LNCaP clone FGC (cell line): ENCODE data around the gene CGAS.

ENCODE experiments used
- DNase-seq: peaks from one replicate; pipeline ENCODE4 v3.0.0-alpha.2; 2011; ENCODE audit warnings: low read depth
- H3K4me3 ChIP-seq: 2 replicates; pipeline ENCODE4 v1.5.1; 2011; ENCODE audit warnings: mild to moderate bottlenecking, low read depth, low read length, control low read depth
- TF ChIP-seq, protein P1 (sequence below): IDR thresholded peaks from 2 replicates; pipeline ENCODE4 v1.5.1; 2012; ENCODE audit warnings: mild to moderate bottlenecking; ENCODE audit not compliant: control insufficient read depth, insufficient read depth; ENCODE audit errors: extremely low read depth

The CGAS gene

DNA sequence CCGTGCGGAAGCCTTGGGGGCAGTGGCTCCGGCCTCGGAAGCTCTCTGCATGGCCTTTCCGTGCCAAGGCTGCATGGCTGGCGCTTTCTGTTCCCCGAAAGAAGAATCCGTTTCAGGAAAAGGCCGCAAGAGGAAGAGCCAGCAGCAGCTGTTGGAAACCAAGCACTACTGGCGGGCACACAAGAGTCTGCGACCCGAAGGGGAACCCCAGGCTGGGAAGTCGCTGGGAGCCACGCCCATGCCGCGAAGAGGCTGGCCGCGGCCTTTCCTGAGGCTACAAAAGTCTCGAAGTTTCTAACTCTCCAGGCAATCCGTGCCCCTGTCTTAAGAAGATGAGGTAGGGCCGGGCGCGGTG, at the start of gene CGAS:
Gene CGAS (minus strand): TSS at position 191 of the 355 bp plus-strand sequence. CDS start 116 bp downstream, at position 75.
- DNase-seq: no peak
- no peak within 1 kb of the TSS for H3K4me3 ChIP-seq
- TF ChIP-seq, protein P1, sequence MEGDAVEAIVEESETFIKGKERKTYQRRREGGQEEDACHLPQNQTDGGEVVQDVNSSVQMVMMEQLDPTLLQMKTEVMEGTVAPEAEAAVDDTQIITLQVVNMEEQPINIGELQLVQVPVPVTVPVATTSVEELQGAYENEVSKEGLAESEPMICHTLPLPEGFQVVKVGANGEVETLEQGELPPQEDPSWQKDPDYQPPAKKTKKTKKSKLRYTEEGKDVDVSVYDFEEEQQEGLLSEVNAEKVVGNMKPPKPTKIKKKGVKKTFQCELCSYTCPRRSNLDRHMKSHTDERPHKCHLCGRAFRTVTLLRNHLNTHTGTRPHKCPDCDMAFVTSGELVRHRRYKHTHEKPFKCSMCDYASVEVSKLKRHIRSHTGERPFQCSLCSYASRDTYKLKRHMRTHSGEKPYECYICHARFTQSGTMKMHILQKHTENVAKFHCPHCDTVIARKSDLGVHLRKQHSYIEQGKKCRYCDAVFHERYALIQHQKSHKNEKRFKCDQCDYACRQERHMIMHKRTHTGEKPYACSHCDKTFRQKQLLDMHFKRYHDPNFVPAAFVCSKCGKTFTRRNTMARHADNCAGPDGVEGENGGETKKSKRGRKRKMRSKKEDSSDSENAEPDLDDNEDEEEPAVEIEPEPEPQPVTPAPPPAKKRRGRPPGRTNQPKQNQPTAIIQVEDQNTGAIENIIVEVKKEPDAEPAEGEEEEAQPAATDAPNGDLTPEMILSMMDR: no peak

DNA sequence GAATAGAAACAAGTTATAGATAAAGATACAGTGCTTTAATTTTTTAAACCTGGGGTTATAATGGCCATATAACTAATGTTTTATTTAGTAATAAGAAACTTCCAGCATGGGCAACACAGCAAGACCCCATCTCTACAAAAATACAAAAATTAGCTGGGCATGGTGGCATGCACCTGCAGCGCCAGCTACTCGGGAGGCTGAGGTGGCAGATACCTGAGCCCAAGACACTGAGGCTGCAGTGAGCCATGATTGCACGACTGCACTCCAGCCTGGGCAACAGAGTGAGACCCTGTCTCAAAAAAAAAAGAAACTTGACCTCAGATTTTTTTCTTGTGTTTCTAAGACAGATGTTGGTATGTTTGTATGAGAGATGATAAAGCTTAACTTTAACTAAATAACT, 45.8 kb upstream of the CGAS start:
- no peak overlapping the region for H3K4me3 ChIP-seq
- TF ChIP-seq, protein P1: no peak
- no peak for DNase-seq

DNA sequence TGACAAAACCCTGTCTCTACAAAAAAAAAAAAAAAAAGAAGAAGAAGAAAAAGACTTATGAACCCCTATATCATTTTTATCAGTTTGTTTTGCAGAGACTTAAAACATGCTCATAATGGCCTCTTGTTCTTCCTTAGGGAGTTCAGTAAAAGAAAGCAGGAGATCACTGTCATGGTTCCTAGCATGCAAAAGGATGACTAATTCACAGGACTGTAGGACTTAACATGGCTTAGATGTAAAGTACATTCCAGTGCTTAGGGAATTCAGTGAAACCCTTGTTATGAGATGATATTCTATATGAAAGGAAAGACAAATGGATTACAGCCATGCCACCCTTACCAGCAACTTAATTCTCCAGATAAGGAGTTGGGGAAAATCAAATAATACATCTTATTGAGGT, 39.3 kb upstream of the CGAS start:
- TF ChIP-seq, protein P1: no peak
- H3K4me3 ChIP-seq: no peak overlapping the region
- no peak for DNase-seq

DNA sequence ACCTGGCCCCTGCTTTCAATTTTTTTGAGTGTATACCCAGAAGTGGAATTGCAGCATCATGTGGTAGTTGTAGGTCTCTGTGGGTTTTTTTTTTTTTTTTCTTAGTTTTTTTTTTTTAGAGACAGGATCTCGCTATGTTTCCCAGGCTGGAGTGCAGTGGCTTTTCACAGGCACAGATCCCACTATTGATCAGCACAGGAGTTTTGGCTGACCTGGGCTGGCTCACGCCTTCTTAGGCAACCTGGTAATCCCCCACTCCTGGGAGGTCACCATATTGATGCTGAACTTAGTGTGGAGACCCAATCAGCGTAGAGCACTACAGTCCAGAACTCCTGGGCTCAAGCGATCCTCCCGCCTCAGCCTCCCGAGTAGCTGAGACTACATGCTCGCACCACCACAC, 35.4 kb upstream of the CGAS start:
- DNase-seq: no peak

DNA sequence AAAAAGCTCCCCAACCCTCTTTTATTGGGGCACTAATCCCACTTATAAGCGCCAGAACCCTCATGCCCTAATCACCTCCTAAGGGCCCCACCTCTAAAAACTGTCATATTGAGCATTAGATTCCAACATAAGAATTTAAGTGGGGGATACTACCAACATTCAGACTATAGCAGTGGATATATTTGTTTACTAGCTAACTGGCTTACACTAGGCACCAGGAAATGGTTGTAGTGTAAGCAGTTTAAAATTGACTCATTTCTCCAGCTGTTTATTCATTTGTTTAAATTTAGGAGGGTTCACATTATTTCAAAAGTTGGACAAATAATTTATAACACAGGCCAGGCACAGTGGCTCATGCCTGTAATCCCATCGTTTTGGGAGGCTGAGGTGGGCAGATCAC, 32.3 kb upstream of the CGAS start:
- H3K4me3 ChIP-seq: no peak overlapping the region
- TF ChIP-seq, protein P1: no peak
- DNase-seq: no peak

More for the DNA sequence above, 35.4 kb upstream of the CGAS start:
- TF ChIP-seq, protein P1: no peak
- no peak overlapping the region for H3K4me3 ChIP-seq

DNA sequence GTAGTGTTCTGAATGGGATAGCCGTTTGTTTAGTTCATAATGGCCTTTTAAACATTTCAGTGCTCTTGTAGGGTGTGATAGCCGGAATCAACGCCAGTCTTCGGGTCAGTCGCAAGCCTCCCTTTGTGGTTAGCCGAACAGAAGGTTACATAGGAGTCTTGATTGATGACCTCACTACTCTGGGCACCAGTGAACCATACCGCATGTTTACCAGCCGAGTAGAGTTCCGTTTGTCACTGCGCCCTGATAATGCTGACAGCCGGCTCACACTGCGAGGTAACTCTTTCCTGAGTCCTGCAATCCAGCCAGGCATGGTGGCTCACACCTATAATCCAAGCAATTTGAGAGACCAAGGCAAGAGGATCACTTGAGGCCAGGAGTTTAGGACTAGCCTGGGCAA, 29.9 kb upstream of the CGAS start:
- H3K4me3 ChIP-seq: no peak overlapping the region
- no peak for DNase-seq
- TF ChIP-seq, protein P1: no peak

DNA sequence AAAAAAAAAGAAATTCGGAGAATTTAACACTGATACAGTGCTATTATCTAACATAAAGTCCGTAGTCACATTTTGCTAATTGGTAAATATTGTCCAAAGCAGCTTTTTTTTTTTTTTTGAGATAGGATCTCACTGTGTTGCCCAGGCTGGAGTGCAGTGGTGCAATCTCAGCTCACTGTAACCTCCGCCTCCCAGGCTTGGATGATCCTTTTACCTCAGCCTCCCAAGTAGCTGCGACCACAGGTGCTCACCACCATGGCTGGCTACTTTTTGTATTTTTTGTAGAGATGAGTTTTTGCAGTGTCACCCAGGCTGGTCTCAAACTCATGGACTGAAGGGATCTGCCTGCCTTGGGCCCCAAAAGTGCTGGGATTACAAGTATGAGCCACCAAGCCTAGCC, 25.3 kb upstream of the CGAS start:
- no peak overlapping the region for H3K4me3 ChIP-seq
- TF ChIP-seq, protein P1: no peak
- no peak for DNase-seq
